ENCODE results near the gene GPATCH2L.

GRCh38 chr14:76235628-76236027 lies 83.9 kb downstream of the GPATCH2L start:
- TF ChIP-seq CTCF (IDR thresholded peaks at IDR 0.05) = no peak
- TF ChIP-seq POLR2A (IDR thresholded peaks at IDR 0.05) = no peak

Measured in Peyer's patch (tissue), 4 donors.